HG02938 (cell line): ENCODE results near the gene PLOD1.

Experiments used
- ATAC-seq: cut with Tn5 transposase; IDR thresholded peaks from one replicate; pipeline ENCODE4 v1.9.1; 2021; ENCODE audit warnings: mild to moderate bottlenecking, moderate library complexity; ENCODE audit not compliant: unreplicated experiment

Gene PLOD1

DNA sequence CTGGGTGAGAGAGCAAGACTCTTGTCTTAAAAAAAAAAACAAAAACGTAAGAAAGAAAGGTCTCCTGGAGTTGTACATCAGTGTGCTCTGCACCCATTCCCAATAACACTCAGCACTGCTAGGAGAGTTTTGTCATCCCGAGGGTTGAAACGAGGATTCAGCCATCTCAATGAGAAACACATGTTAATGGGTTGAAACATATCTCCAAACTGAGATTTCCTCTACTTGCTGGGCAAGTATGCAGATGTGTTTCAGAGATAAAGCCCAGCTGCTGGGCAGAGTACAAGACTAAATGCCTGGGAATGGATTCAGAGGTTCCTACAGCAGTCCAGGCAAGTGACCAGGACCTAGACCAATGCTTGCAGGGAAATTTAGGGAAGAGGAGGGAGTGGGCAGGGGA is 43.1 kb downstream of the PLOD1 start:
- no peak for ATAC-seq

DNA sequence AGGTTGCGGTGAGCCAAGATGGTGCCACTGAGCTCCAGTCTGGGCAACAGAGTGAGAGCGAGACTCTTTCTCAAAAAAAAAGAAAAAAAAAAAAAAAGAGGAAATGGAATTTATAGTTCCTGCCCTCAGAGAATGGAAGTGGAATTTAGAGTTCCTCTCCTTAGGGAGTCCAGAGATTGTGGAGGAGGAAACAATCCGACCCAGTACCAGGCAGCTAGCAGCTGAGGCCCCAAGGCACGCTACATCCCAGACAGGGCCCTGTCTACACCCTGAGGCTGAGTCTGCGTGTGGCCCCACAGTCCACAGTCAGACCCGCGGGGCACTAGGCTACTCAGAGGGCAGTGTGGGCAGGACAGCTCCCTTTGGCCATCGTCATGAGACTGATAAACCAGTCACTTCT is 43.8 kb downstream of the PLOD1 start:
- no peak for ATAC-seq

DNA sequence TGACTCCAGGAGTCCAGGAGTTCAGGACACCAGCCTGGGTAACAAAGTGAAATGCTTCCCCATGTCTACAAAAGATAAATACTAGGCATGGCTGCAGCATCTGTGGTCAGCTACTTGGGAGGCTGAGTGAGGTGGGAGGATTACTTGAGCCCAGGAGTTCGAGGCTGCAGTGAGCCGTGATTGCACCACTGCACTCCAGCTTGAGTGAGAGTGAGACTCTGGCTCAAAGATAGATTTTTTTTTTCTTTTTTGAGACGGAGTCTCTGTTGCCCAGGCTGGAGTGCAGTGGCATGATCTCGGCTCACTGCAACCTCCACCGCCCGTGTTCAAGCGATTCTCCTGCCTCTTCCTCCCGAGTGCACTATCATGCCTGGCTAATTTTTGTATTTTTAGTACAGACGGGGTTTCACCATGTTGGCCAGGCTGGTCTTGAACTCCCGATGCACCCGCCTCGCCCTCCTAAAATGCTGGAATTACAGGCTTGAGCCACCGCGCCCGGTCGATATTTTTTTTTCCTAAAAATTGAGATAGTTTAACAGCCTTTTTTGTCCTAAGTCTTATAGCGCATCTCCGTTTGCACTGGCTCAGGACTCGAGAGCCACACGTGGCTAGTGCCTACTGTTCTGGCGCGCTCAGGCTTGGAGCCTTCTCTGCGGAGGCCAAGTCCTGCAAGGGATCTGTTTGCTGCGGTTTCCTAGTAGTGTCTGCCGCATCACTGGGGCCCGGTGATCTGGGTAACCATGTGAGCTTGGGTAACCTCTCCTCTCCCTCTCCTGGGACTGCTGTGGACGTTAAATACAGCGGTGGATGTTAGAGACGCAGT is 44.7 kb downstream of the PLOD1 start:
- no peak for ATAC-seq

DNA sequence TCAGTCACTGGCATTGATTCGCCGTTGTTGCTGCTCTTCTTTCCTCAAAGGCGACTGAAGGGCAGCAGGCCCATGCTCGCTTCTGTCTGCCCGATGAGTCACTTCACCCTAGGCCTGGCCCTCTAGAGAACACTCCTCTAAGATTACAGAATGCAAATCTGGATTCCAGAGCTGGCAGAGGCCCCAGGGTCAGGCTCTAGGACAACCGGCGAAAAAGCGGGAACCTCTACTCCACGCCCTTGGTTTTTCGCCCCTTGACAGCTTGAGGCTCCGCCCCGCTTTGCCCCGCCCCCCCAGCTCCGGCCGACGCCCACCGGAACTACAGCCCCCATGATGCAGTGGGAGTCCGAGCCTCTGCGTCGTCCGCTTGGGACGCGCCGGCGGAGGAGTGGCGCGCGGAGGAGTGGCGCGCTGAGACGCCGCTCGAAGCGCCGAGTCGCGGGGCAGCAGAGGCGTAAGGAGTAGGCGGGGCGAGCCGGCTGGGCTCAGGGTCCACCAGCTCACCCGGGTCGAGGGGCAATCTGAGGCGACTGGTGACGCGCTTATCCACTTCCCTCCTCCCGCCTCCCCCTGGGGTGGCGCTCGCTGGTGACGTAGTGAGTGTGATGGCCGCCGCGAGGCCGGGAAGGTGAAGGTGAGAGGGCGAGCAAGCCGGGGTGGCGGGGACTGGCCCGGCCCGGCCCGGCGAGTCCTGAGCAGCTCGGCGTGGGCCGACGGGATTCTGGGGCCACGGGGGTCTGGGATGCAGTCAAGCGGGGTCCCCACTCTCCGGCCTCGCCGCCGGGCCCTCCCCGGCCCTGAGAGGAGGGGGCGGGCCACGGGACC is 45.5 kb downstream of the PLOD1 start, which contains the start of gene MFN2:
Gene MFN2, plus strand, starts transcription at position 594 of the 825 bp plus-strand sequence. CDS start 8,725 bp downstream, outside the sequence.
- ATAC-seq: peak; percentile 89

DNA sequence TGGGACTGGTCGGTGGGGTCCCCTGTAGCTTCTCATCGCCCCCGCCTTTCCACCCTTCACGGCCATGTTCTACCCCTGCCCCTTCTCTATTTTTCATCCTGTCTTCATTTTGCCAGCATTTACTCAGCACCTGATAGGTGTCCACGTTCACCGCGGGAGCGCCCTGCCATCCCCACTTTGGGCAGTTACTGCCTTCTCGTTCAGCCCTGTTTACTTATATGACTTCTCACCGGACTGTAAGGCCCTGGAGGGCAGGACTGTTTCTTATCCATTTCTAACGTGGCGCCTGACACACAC is 46.1 kb downstream of the PLOD1 start:
- ATAC-seq: no peak

DNA sequence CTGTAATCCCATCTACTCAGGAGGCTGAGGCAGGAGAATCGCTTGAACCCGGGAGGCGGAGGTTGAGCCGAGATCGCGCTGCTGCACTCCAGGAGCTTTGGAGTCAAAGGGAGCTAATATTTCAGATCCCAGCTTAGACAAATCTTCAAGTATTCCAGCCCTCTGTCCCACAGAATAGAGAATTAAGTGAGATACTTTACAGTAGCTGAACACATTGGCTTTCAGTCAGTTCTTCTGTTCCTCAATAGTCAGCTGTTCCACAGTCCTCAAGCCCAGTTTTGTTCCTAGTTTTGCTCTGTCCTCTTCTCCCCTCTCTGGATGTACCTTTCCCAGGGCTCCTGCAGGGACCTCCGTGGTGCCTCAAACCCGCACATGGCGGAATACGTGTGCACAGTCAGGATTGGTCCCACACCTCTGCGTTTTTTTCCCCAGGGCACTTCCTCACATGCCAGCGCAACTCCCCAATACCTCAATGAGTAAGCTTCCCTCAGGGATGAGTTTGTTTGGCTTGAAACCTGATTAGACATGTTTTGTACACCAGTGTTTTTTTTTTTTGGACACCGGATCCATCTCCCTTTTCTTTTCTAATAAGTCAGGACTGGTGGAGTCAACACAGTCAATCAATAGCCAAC is 47.0 kb downstream of the PLOD1 start:
- no peak for ATAC-seq

DNA sequence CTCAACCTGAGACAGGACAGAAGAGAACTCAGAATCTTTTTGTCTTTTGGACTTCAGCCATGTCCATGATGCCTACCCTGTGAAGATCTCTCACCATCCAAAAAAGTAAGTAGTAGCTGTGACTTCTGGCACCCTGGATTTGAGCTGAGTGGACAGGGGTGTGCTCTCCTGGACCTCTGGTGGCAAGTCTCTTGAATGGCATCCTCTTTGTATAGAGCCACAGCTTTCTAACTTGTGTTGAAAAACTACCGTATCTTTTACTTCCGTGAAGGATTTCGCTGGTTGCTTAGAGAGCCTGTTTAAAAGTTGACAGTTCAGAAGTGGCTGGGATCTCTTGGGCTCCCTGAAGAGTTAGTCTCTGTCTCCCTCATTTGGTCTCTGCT is 47.5 kb downstream of the PLOD1 start:
- ATAC-seq: no peak

DNA sequence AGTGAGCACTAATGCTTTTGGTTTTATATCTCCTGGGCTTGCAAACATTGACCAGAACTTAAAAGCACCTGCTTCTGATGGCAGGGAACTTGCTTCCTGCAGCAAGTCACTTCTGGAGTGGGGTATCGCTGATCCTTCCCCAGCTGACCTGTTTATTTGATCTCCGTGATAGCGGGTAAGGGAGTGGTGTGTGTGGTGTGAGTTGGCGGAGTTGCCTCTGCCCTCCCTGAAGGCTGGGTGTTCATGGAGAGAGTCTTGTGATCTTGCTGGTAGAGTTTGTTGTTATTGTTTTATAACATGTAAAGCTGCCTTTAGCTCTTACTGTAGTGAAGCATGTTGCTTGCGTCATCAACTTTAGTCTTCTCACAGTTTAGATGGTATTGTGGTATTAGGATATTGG is 49.6 kb downstream of the PLOD1 start:
- no peak for ATAC-seq

DNA sequence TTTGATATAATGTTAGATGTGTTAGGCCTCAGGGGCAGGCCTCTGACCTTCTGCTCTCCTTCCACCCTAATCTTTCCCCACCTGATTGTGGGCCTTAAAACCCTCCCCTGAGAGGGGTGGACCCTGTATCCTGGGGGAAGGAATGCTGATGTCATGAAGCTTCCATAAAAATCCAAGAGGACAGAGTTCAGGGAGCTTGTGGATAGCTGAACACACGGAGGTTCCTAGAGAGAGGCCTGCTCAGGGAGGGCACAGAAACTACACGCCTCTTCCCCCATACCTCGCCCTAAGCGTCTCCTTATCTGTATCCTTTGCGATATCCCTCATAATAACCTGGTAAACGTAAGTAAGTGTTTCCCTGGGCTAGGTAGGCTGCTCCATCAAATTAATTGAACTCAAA is 50.1 kb downstream of the PLOD1 start:
- ATAC-seq: no peak

DNA sequence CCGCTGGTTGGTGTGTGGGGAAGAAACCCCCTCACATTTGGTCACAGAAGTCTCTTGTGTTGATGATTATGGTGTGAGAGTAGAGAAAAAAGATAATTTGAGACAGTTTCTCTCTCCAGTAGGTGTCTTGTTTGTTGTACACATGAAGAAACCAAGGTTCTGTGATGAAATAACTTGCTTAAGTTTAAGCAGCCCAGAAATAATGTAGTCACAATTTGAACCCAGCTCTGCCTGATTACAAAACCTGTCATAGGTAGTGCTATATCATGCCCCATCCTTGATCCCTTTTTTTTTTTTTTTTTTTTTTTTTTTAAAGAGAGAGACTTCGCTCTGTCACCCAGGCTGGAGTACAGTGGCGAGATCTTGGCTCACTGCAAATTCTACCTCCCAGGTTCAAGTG is 50.7 kb downstream of the PLOD1 start:
- no peak for ATAC-seq

DNA sequence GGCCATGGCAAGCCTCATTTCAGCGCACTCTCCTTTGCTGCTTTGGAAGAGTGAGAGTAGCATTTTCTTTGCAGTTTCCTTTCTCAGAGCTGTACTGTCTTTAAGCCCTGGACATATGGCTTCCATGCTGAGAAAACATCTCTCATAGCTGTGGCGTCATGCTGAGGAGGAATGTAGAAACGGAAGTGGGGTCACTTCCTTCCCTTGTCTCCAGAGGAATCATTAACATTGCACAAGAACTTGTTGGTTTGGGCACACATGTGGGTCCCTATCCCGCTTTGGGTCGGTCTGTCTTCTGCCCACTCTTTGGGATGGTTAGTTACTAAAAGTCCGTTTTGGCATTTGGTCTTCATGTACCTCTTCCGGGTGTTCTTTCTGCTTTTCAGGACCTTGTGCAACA is 51.3 kb downstream of the PLOD1 start:
- no peak for ATAC-seq

DNA sequence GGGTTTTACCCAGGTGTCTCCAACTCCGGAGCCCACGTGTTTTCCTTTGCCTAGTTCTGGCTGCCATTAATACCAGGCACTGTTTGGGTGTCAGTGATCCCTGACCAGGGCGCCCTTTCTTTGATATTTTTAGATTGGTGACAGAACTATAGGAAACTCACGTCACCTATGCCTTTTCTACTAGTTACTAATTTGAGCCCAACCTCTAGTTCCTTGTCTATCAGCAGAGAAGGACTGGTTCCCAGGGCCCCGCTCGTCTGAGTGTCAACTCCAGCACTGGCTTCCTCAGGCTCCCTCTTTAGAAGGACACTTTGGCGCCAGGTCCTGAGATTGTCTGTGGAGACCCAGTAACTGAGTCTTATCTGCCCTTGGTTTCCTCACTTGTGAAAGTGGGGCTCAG is 55.2 kb downstream of the PLOD1 start:
- ATAC-seq: no peak

DNA sequence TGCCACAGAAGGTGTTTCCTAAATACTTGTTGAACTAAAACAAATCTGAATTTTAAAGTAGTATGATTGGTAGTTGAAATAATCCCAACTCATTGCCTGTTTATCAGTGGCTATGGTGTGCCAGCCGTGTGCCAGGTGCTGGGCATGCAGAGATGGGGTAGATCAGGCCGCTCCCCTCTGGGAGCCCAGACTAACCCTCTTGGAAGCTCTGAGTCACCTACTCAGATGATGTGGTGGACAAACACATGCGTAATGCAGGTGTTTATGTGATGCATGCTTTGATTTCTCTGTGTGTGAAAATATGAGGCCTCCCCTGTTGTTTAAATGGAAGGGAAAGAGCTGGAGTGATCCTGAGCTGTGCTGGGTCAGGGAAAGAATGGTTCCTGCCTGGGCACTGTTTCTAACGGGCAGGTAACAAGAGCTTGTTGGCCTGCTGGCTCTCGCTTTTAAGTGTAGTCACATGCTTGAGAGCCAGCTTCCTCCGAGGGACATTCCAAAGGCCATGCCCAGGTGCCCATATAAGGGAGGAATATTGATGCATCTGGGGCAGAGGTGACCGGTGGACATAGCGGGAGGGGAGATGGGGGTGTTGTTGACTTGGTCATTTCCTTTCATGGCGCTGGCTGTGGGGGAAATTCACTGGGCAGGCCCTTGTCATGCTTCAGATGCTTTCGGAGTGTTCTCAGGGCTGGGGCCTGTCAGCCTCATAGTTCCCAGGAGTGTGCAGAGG is 56.0 kb downstream of the PLOD1 start:
- ATAC-seq: no peak

DNA sequence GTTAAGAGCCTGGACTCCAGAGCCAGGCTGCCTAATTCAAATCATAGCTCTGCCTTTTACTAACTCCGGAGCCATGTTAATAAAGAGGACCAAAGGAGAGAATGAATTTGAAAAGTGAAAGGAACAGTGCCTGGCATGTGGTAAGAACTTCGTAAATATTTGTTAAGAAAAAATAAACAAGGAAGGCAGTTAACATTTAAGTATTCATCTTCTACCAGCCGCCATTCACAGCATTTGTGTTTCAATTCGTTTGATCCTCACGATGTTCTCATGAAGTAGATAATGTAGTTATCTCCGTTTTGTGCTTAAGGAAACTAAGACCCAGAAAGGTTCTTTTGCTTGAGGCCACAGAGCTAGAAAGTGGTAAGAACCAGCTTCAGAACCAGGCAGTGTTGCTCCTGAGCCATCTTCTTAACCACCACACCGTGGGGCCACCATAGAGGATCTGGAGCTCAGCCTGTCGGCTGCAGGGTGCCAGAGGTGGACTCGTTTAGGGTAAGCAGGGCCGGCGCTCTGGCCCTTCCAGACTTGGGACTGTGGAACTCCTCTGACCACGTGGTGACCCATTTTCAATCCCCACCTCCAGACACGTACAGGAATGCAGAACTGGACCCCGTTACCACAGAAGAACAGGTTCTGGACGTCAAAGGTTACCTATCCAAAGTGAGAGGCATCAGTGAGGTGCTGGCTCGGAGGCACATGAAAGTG is 57.6 kb downstream of the PLOD1 start:
- ATAC-seq: no peak

DNA sequence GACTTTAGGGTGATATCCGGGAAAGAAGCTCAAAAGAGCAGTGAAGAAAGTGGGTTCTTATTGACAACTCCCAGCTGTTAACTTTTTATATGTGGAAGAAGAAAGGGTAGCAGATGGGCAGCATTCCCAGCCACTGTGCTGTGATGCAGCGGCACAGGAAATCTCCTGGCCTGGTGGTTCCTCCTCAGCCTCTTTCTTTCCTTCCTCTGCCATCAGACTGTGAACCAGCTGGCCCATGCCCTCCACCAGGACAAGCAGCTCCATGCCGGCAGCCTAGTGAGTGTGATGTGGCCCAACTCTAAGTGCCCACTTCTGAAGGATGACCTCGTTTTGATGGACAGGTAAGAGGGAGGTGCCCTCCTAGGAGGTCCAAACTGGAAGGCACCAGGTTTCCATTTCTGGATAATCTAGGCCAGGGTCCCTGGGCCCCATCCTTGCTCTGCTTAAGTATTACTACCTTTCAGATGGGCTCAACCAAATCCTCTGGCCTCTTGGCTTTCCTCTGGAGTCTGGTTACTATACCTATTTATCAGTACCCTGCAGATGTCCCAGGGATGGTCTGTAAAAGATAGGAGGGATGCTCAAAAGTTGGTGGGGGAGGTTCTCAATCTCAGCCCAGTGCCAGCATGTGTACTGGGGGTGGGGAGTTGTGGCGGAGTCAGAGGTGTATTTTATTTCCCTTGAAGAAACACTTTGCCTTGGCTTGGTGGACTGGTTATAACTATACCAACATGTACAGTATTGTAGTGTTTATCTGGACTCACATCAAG is 62.7 kb downstream of the PLOD1 start:
- ATAC-seq: no peak

DNA sequence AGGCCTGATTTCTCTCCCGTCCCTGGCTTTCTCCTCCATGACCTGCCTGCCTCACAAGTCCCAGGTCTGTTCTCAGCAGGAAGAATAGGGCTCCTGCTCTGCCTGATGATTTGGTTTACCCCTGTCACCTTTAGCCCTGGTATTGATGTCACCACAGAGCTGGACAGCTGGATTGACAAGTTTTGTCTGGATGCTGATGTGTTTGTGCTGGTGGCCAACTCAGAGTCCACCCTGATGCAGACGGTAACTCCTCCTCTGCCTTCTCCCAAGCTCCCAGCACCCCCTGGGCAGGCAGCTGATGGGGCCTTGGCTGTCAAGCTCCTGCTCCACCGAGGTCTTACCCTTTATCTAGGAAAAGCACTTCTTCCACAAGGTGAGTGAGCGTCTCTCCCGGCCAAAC is 64.1 kb downstream of the PLOD1 start:
- no peak for ATAC-seq

DNA sequence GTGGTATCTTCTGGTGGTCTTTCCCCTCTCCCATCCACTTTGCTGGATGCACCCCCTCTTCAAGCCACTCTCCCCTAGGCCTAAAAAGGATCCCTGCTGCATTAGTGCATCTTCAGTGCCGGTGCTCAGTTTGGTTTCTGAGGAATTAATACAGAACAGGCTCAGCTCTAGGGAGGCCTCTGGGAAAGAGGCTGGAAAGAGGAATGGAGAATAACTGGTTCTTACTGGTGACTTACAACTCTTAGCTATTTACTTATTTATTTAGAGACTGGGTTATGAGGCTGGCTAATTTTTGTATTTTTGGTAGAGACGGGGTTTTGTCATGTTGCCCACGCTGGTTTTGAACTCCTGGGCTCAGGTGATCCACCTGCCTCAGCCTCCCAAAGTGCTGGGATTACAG is 64.7 kb downstream of the PLOD1 start:
- no peak for ATAC-seq

DNA sequence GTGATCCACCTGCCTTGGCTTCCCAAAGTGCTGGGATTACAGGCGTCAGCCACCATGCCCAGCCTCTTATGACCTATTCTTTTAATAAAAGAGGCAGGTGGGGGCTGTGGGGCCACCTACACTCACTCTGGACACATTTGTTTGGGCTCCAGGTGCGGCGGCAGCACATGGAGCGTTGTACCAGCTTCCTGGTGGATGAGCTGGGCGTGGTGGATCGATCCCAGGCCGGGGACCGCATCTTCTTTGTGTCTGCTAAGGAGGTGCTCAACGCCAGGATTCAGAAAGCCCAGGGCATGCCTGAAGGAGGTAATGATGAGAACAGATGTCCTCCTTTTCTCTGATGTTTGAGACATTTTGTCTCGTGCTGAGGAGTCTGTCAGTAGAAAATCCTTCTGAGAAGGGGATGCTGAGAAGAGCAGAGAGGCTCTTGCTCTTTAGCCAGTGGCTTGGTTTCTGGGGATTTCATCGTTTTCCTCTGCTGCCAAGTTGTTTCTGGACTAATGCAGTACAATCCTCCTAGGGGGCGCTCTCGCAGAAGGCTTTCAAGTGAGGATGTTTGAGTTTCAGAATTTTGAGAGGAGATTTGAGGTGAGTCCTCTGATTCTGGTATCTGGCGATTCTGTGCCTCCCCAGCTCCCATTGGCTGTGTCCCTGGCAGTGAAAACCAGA is 66.9 kb downstream of the PLOD1 start:
- no peak for ATAC-seq

DNA sequence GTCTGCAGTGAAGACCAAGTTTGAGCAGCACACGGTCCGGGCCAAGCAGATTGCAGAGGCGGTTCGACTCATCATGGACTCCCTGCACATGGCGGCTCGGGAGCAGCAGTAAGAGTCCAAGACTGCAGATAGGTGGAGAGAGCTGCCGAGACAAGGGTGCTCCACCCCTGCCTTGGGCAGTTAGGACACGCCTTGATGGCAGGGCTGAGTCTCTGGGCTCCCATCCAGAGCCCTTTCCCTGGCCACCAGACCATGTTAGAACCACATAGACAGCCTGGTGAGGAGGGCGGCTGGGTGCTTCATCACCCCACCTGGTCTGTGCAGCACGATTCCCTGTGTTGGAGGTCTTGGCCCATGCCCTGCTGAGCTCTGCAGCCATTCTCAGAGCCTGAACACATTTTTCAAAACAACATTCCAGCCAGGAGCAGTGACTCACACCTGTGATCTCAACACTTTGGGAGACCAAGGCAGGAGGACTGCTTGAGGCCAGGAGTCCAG is 67.5 kb downstream of the PLOD1 start:
- no peak for ATAC-seq
